GM19351 (cell line): ENCODE measurements around the gene TRMT1.

ENCODE experiments used
- ATAC-seq: cut with Tn5 transposase; IDR thresholded peaks from one replicate; pipeline ENCODE4 v1.9.1; 2021; ENCODE audit warnings: mild to moderate bottlenecking, moderate library complexity; ENCODE audit not compliant: unreplicated experiment

The TRMT1 gene

GRCh38 chr19:13074378-13074777, 42.2 kb downstream of the TRMT1 start:
- ATAC-seq, result no peak

- no peak for ATAC-seq
These were observed 43.3 kb downstream of the TRMT1 start for GRCh38 chr19:13073263-13073662.

GRCh38 chr19:13072188-13072908, 44.2 kb downstream of the TRMT1 start:
- ATAC-seq, result no peak

- no peak for ATAC-seq
These were observed 44.9 kb downstream of the TRMT1 start for GRCh38 chr19:13071444-13072187.

- no peak for ATAC-seq
These were observed 46.0 kb downstream of the TRMT1 start for GRCh38 chr19:13070425-13071140.

- ATAC-seq, result no peak
These were observed 46.9 kb downstream of the TRMT1 start for GRCh38 chr19:13069415-13070359.

GRCh38 chr19:13068085-13068846, 48.3 kb downstream of the TRMT1 start:
- no peak for ATAC-seq

GRCh38 chr19:13066933-13067807, 49.4 kb downstream of the TRMT1 start:
- ATAC-seq, result no peak

- no peak for ATAC-seq
These were observed 50.3 kb downstream of the TRMT1 start for GRCh38 chr19:13066226-13066625.

GRCh38 chr19:13064092-13064489, 52.4 kb downstream of the TRMT1 start:
- no peak for ATAC-seq

- no peak for ATAC-seq
These were observed 53.0 kb downstream of the TRMT1 start for GRCh38 chr19:13063461-13064091.

GRCh38 chr19:13062317-13062716, 54.2 kb downstream of the TRMT1 start:
- no peak for ATAC-seq

- ATAC-seq, result peak; percentile 55
These were observed 55.3 kb downstream of the TRMT1 start for GRCh38 chr19:13060964-13061927.

GRCh38 chr19:13060233-13060963, 56.1 kb downstream of the TRMT1 start:
- no peak for ATAC-seq

- no peak for ATAC-seq
These were observed 57.4 kb downstream of the TRMT1 start for GRCh38 chr19:13058951-13059660.

GRCh38 chr19:13057744-13058143, 58.8 kb downstream of the TRMT1 start:
- no peak for ATAC-seq
